GM19467 (cell line): ENCODE measurements around the gene IL19.
A peak's percentile ranks its signal among the peaks of the same experiment; 100 is the strongest.

ENCODE experiments used
- ATAC-seq: cut with Tn5 transposase; IDR thresholded peaks from one replicate; pipeline ENCODE4 v1.9.1; 2021; ENCODE audit warnings: mild to moderate bottlenecking, moderate library complexity; ENCODE audit not compliant: unreplicated experiment

Gene IL19

GRCh38 chr1:206770531-206771337 lies at the start of gene IL19:
IL19 (plus strand) TSS chr1:206770773; CDS start chr1:206836663, 65,890 bp downstream.
- no peak for ATAC-seq

- no peak for ATAC-seq
Observed at GRCh38 chr1:206721454-206721853, 49.1 kb upstream of the IL19 start.

- ATAC-seq: no peak
Observed at GRCh38 chr1:206722751-206723461, 47.7 kb upstream of the IL19 start.

- no peak for ATAC-seq
Observed at GRCh38 chr1:206723462-206723804, 47.1 kb upstream of the IL19 start.

GRCh38 chr1:206723805-206724472 lies 46.6 kb upstream of the IL19 start:
- no peak for ATAC-seq

- no peak for ATAC-seq
Observed at GRCh38 chr1:206725109-206725963, 45.2 kb upstream of the IL19 start.

- no peak for ATAC-seq
Observed at GRCh38 chr1:206727981-206728696, 42.4 kb upstream of the IL19 start.

- no peak for ATAC-seq
Observed at GRCh38 chr1:206728697-206728987, 41.9 kb upstream of the IL19 start.

- ATAC-seq: no peak
Observed at GRCh38 chr1:206729050-206729449, 41.5 kb upstream of the IL19 start.

- ATAC-seq: no peak
Observed at GRCh38 chr1:206729507-206729906, 41.1 kb upstream of the IL19 start.

- no peak for ATAC-seq
Observed at GRCh38 chr1:206732508-206732907, 38.1 kb upstream of the IL19 start.

- no peak for ATAC-seq
Observed at GRCh38 chr1:206732992-206733391, 37.6 kb upstream of the IL19 start.

GRCh38 chr1:206734499-206735142 lies 36.0 kb upstream of the IL19 start:
- ATAC-seq: no peak

GRCh38 chr1:206735553-206736031 lies 35.0 kb upstream of the IL19 start:
- no peak for ATAC-seq

- no peak for ATAC-seq
Observed at GRCh38 chr1:206736878-206737728, 33.5 kb upstream of the IL19 start.

GRCh38 chr1:206737729-206738201 lies 32.8 kb upstream of the IL19 start:
- ATAC-seq: no peak

GRCh38 chr1:206738370-206739366 lies 31.9 kb upstream of the IL19 start:
- ATAC-seq: peak; percentile 4
